ENCODE measurements around the gene ST6GALNAC6.

Gene ST6GALNAC6

DNA sequence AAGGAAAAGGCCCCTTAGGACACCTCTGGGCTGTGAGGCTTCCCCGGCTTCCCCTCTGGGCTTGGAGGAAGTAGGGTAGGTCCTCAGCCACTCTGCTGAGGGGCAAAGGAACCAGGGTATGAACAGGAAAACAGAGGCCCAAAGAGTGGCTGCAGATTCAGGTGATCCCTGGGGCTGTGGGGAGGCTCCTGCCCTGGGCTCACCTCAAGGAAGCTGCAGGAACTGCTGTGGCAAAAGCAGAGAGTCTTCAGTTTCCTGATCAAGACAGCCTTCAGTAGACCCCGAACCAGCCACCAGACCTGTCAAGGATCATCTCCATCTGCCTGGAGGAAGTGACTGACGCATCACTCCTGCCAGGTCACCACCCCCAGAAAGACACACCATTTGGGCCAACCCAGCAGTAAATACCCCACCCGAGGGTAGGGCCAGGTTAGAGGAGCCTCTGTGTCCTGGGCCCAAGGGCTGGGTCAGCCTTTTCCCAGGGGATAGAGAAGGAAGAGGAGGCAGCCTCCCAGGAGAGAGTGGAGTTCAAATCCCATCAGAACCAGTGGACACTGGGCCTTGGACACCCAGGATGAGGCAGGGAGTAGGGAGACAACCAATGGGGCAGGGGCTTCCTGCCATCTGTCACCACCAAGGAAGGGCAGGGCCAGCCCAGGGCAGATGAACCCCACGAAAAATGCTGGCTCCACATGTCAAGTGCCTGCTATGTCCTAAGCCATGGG lies 5.8 kb upstream of the ST6GALNAC6 start:
- Histone ChIP-seq H3K9me3 (ENCODE audit: control insufficient read depth, low read length) (no peaks in the 10 kb centered on the region), H3K36me3 (ENCODE audit: control insufficient read depth, insufficient read depth, low read length) (peaks cover 8% of the 10 kb centered on the region), H3K4me1 (ENCODE audit: control insufficient read depth, insufficient read depth, low read length, poor library complexity, severe bottlenecking) (peaks cover 28% of the 10 kb centered on the region), H3K4me3 (ENCODE audit: extremely low read depth, insufficient read depth, low read length, poor library complexity, severe bottlenecking) (no peak overlapping the region), H3K27ac (ENCODE audit: low read depth, low read length, severe bottlenecking) (peak overlapping the region; percentile 29)
- 85 to 92% methylated on average over 3 to 4 of the region's 5 CpGs for WGBS, 2 experiments (ENCODE audit: insufficient coverage in 2 of 2)

DNA sequence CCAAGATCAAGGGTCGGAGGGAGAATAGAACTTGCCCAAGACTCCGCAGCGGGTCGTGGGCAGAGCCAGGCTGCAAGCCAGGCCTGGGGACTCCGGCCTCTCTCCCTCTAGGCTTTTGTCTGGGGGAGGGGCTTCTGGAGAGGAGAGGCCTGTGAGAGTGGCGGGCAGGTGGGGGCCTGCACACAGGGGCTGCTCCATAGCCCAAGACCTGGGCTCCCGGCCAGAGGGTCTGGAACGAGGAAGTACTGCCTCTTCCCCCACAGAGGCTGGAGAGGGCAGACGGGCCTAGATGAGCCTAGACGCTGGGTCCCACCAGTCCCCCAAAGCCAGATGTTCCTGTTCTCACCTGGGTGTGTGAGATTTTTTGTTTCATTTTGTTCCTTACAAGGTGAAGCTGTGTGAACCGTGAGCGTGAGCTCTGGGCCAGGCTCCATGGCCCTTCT lies 5.2 kb upstream of the ST6GALNAC6 start:
- peaks cover 4% of the 10 kb centered on the region for H3K36me3 ChIP-seq (ENCODE audit: control insufficient read depth, insufficient read depth, low read length)
- no peak overlapping the region for H3K4me3 ChIP-seq (ENCODE audit: extremely low read depth, insufficient read depth, low read length, poor library complexity, severe bottlenecking)
- peaks cover 33% of the 10 kb centered on the region for H3K4me1 ChIP-seq (ENCODE audit: control insufficient read depth, insufficient read depth, low read length, poor library complexity, severe bottlenecking)
- 66 to 72% methylated on average over 3 to 7 of the region's 12 CpGs for WGBS, 2 experiments (ENCODE audit: insufficient coverage in 2 of 2)
- peak overlapping the region; percentile 29 for H3K27ac ChIP-seq (ENCODE audit: low read depth, low read length, severe bottlenecking)
- no peaks in the 10 kb centered on the region for H3K9me3 ChIP-seq (ENCODE audit: control insufficient read depth, low read length)

DNA sequence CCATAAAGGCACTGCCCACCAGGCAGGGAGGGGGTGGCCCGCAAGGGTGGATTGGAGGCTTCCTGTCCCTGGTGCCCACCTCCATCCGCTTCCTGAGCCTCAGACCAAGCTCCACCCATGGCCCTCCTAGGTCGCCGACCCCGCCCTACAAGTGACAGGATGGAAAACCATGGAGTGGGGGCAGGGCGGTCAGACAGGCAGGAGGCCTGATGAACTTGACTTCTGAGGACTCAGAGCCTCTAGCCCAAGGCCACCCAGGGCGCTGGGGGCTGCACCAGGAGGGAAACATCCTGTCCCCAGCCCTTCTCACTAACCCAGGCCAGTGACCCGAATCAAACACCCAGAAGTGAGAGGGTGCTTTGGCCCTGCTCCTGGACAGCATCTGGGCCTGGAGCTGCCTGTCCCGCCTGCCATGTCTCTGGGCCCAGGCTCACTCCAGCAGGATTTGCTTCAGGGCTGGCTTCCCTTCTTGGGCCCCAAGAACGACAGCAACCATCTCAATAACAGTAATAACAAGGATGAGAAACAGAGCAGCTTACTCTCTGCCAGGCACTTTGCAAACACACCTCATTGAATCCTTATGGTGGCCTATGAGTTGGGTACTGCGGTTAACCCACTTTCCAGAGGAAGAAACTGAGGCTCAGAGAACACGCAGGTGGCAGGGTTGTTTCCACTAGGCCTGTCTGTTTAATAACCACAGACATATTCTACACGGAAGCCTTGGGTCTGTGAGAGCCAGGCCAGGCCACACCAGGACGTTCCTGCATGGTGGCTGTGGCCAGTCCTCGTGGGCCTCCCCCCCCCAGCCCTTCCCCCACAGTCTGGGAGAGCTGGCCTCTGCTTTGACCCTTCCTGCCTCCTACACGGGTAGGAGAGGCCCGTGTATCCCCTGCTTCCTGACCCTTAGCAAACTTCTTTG lies 4.4 kb upstream of the ST6GALNAC6 start:
- H3K4me1 ChIP-seq (ENCODE audit: control insufficient read depth, insufficient read depth, low read length, poor library complexity, severe bottlenecking) = peaks cover 33% of the 10 kb centered on the region
- no peak overlapping the region for H3K4me3 ChIP-seq (ENCODE audit: extremely low read depth, insufficient read depth, low read length, poor library complexity, severe bottlenecking)
- no peaks in the 10 kb centered on the region for H3K9me3 ChIP-seq (ENCODE audit: control insufficient read depth, low read length)
- H3K36me3 ChIP-seq (ENCODE audit: control insufficient read depth, insufficient read depth, low read length) = peaks cover 4% of the 10 kb centered on the region
- 45 to 52% methylated on average over 13 to 16 of the region's 17 CpGs for WGBS, 2 experiments (ENCODE audit: insufficient coverage in 2 of 2)
- peak overlapping the region; percentile 39 for H3K27ac ChIP-seq (ENCODE audit: low read depth, low read length, severe bottlenecking)

DNA sequence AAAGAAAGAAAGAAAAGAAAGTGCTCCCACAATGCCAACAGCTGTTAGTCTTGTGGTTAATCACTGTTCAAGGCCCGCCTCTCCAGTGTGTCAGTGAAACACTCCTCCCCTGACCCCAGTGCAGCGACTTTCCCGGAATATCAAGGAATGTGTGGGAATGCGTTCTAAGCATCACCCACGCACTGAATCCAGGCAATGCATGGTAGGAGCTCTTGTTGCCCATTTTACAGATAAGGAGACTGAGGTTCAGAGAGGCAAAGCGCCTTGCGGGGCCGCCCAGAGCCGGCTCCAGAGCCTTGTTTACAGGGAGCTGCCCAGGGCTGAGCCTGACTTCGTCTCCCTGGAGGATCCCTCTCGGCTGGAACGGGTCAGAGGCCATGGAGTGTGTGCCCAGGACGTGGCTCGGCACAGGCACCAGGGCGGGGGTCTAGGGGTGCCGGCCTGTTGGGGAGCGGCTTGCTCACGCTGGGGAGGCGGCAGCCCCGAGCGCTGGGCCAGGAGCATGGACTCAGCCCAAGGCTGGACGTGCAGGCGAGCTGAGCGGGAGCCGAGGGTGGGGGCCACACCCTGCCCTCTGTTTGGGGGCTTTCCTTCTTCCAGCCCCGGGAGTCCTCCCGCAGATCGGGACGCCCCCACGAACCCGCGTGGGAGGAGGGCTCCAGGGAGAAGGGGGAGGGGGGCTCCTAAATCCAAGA lies 823 bp downstream of the ST6GALNAC6 start:
- Histone ChIP-seq H3K9me3 (ENCODE audit: control insufficient read depth, low read length) (peaks cover 17% of the 10 kb centered on the region), H3K4me1 (ENCODE audit: control insufficient read depth, insufficient read depth, low read length, poor library complexity, severe bottlenecking) (peaks cover 13% of the 10 kb centered on the region), H3K4me3 (ENCODE audit: extremely low read depth, insufficient read depth, low read length, poor library complexity, severe bottlenecking) (peak overlapping the region; percentile 76), H3K27ac (ENCODE audit: low read depth, low read length, severe bottlenecking) (peak overlapping the region; percentile 55), H3K36me3 (ENCODE audit: control insufficient read depth, insufficient read depth, low read length) (peaks cover 31% of the 10 kb centered on the region)
- WGBS, 2 experiments (ENCODE audit: insufficient coverage in 2 of 2) = 27 to 36% methylated on average over 18 to 22 of the region's 32 CpGs

DNA sequence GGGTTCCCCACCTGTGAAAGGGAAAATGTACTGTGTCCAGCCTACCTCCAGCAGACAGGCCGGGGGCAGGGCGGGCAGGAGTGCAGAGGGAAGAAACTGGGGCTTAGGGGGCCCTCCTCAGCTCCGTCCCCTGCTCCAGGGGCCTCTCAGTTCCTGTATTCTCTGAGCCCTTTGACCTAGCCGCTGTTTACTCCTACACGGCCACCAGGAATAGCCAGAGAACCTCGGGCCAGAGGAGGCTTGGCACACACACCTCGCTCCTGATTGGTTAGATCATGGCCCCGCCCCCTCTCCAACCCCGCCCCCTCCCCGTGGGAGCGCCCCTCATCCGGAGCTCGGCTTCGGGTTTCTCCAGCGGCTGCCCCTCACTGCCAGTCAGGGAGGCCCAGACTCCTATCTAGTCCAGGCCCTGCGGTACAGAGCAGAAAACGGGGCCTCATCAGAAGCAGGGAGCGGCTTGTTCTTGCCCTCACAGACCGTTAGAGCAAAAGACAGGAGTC lies 2.2 kb downstream of the ST6GALNAC6 start:
- H3K4me3 ChIP-seq (ENCODE audit: extremely low read depth, insufficient read depth, low read length, poor library complexity, severe bottlenecking) = peak overlapping the region; percentile 5
- peaks cover 9% of the 10 kb centered on the region for H3K4me1 ChIP-seq (ENCODE audit: control insufficient read depth, insufficient read depth, low read length, poor library complexity, severe bottlenecking)
- peaks cover 45% of the 10 kb centered on the region for H3K36me3 ChIP-seq (ENCODE audit: control insufficient read depth, insufficient read depth, low read length)
- 11% methylated on average over 14 to 16 of the region's 19 CpGs for WGBS, 2 experiments (ENCODE audit: insufficient coverage in 2 of 2)
- H3K27ac ChIP-seq (ENCODE audit: low read depth, low read length, severe bottlenecking) = peak overlapping the region; percentile 69
- peaks cover 27% of the 10 kb centered on the region for H3K9me3 ChIP-seq (ENCODE audit: control insufficient read depth, low read length)

DNA sequence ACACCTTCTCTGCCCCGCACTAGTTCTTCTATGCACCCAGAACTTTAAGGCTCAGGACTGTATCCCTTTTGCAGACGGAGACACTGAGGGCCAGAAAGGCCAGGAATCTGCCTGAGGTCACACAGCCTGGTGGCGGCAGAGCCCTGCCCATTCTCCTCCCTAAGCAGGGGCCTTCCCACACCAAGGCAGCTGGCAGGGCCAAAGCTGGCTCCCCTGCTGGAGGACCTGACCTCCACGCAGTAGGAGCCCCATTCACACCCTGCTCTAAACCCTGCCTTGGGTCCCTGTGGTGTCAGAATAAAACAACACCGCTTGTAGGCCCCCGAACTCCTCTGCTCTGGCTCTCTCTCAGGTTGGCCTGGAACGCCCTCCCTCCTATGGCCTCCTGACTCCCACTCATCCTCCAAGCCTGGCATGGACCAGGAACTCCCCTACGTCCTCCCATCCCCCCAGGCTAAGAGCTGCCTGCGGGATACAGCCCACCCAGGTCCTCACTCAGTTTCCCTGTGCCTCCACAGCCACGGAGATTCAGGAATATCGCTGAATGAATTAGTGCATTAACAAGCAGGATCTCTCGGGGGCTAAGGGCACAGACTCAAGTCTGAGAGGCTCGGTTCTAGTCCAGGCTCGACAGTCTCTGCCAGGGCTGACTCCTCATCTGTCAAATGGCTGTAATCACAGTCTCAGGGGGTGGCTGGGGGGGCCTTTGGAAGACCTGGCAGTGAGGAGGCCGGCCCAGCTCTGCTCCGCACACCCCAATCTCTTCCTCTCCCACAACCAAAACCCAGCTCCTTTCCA lies 2.8 kb downstream of the ST6GALNAC6 start:
- peaks cover 27% of the 10 kb centered on the region for H3K9me3 ChIP-seq (ENCODE audit: control insufficient read depth, low read length)
- 78 to 81% methylated on average over 12 to 14 of the region's 16 CpGs for WGBS, 2 experiments (ENCODE audit: insufficient coverage in 2 of 2)
- H3K4me1 ChIP-seq (ENCODE audit: control insufficient read depth, insufficient read depth, low read length, poor library complexity, severe bottlenecking) = peaks cover 9% of the 10 kb centered on the region
- no peak overlapping the region for H3K4me3 ChIP-seq (ENCODE audit: extremely low read depth, insufficient read depth, low read length, poor library complexity, severe bottlenecking)
- peaks cover 49% of the 10 kb centered on the region for H3K36me3 ChIP-seq (ENCODE audit: control insufficient read depth, insufficient read depth, low read length)
- H3K27ac ChIP-seq (ENCODE audit: low read depth, low read length, severe bottlenecking) = peak overlapping the region; percentile 24

DNA sequence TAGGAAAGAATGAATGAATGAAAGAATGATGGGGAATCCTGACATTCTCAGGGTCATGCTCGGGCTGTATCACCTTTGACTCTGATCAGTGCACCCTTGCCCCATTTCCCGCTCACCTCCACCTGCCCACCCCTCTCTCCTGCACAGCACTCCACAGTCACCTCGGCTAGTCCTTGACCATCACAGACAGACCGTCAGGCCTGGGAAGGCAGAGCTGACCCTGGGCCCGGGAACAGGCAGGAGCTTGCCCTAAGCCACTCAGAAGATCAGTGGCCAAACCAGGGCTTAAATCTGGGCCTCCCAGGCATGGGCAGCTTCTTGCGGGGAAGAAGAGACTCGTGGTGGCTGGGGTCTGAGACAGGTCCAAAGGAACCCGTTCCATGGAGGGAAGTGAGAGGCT lies 3.6 kb downstream of the ST6GALNAC6 start:
- Histone ChIP-seq H3K36me3 (ENCODE audit: control insufficient read depth, insufficient read depth, low read length) (peaks cover 56% of the 10 kb centered on the region), H3K27ac (ENCODE audit: low read depth, low read length, severe bottlenecking) (no peak overlapping the region), H3K4me1 (ENCODE audit: control insufficient read depth, insufficient read depth, low read length, poor library complexity, severe bottlenecking) (peaks cover 5% of the 10 kb centered on the region), H3K9me3 (ENCODE audit: control insufficient read depth, low read length) (peaks cover 27% of the 10 kb centered on the region), H3K4me3 (ENCODE audit: extremely low read depth, insufficient read depth, low read length, poor library complexity, severe bottlenecking) (no peak overlapping the region)
- 96 to 98% methylated on average over 6 to 8 of the region's 8 CpGs for WGBS, 2 experiments (ENCODE audit: insufficient coverage in 2 of 2)

DNA sequence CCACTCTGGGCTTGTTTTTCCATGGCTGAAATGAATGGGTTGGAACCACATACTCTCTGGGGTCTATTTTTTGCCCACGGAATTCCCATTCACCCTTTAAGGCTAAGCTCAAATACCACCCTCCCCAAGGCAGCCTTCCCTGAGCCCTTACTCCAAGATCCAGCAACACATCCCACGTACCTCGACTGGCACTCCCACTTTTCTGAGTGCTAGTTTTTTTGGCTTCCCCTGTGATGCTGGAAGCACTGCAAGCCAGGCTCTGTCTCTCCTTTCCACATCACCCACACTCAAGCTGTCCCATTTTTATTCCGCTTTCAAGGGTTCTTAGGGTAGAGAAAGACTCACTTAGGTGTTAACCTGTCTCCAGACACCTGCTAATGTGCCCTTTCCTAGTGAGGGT lies 6.0 kb downstream of the ST6GALNAC6 start:
- H3K4me3 ChIP-seq (ENCODE audit: extremely low read depth, insufficient read depth, low read length, poor library complexity, severe bottlenecking) = no peak overlapping the region
- peaks cover 73% of the 10 kb centered on the region for H3K36me3 ChIP-seq (ENCODE audit: control insufficient read depth, insufficient read depth, low read length)
- H3K4me1 ChIP-seq (ENCODE audit: control insufficient read depth, insufficient read depth, low read length, poor library complexity, severe bottlenecking) = no peaks in the 10 kb centered on the region
- WGBS, 2 experiments (ENCODE audit: insufficient coverage in 2 of 2) = 93 to 95% methylated on average over 3 to 4 of the region's 4 CpGs
- peaks cover 27% of the 10 kb centered on the region for H3K9me3 ChIP-seq (ENCODE audit: control insufficient read depth, low read length)
- H3K27ac ChIP-seq (ENCODE audit: low read depth, low read length, severe bottlenecking) = no peak overlapping the region

DNA sequence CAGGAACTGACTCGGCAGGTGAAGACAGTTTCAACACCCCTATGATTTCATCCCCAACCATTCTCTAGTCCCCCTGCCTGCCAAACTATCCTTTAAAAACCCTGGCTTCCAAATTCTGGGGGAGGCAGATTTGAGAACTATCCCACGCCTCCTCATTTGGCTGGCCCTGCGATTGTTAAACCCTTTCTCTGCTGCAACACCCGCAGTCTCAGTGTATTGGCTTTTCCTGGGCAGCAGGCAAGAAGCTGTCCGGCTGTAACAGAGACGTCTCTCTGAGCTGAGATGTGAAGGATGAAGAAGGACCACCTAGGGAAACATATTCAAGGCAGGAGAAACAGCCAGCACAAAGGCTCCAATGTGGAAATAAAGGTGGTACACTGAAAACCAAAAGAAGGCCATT lies 6.6 kb downstream of the ST6GALNAC6 start:
- H3K4me1 ChIP-seq (ENCODE audit: control insufficient read depth, insufficient read depth, low read length, poor library complexity, severe bottlenecking) = no peaks in the 10 kb centered on the region
- H3K36me3 ChIP-seq (ENCODE audit: control insufficient read depth, insufficient read depth, low read length) = peaks cover 76% of the 10 kb centered on the region
- 95 to 100% methylated on average over 6 of the region's 6 CpGs for WGBS, 2 experiments (ENCODE audit: insufficient coverage in 2 of 2)
- H3K27ac ChIP-seq (ENCODE audit: low read depth, low read length, severe bottlenecking) = no peak overlapping the region
- H3K4me3 ChIP-seq (ENCODE audit: extremely low read depth, insufficient read depth, low read length, poor library complexity, severe bottlenecking) = no peak overlapping the region
- peaks cover 27% of the 10 kb centered on the region for H3K9me3 ChIP-seq (ENCODE audit: control insufficient read depth, low read length)

DNA sequence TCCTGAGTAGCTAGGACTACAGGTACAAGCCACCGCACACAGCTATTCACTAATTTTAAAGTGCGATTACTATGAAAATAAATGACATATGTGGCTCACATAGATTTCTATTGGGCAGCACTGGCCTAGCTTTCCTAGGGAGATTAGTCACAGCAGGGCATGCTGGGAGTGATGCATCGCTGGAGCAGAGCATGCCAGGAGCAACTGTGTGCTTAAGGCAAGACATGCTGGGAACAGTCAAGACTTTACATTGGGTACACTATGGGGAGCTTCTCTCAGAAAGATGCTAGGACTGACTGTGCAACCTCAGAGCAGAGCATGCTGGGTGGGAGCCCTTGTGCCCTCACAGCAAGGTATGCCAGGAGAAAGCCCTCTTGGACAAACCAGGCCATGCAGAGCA lies 9.3 kb downstream of the ST6GALNAC6 start:
- 100% methylated on average over 1 to 2 of the region's 3 CpGs for WGBS, 2 experiments (ENCODE audit: insufficient coverage in 2 of 2)
- Histone ChIP-seq H3K9me3 (ENCODE audit: control insufficient read depth, low read length) (peaks cover 22% of the 10 kb centered on the region), H3K4me1 (ENCODE audit: control insufficient read depth, insufficient read depth, low read length, poor library complexity, severe bottlenecking) (peaks cover 8% of the 10 kb centered on the region), H3K36me3 (ENCODE audit: control insufficient read depth, insufficient read depth, low read length) (peaks cover 78% of the 10 kb centered on the region), H3K4me3 (ENCODE audit: extremely low read depth, insufficient read depth, low read length, poor library complexity, severe bottlenecking) (no peak overlapping the region), H3K27ac (ENCODE audit: low read depth, low read length, severe bottlenecking) (no peak overlapping the region)
